ENCODE measurements around the gene FAM228B. TPM values are rescaled to one million over a fixed set of nuclear protein-coding genes. Genes with fewer than 3 reads are reported as not detected.

Gene FAM228B
- total RNA-seq, 1 donor from 2014 or later, result 9.7 TPM

GRCh38 chr2:24102677-24103076 lies 20.6 kb upstream of the FAM228B start:
- H3K4me1 Mint-ChIP-seq (ENCODE audit: low read depth, unreplicated experiment), result no peaks in the 10 kb centered on the region
- no peak overlapping the region for H3K4me3 ChIP-seq (ENCODE audit: insufficient read depth, low read depth, low read length)
- no peak overlapping the region for H3K4me3 Mint-ChIP-seq (ENCODE audit: unreplicated experiment)
- H3K4me1 ChIP-seq (ENCODE audit: insufficient read depth, low read length), result no peaks in the 10 kb centered on the region
- FAIRE-seq, result no peak
- no peaks in the 10 kb centered on the region for H3K9me3 ChIP-seq (ENCODE audit: insufficient read depth, low read depth, low read length)
- H3K27me3 ChIP-seq (ENCODE audit: insufficient read depth, low read length), result no peaks in the 10 kb centered on the region
- H4K20me1 ChIP-seq (ENCODE audit: insufficient read depth, low read length), result no peaks in the 10 kb centered on the region
- no peak overlapping the region for H3K9ac ChIP-seq (ENCODE audit: low read length)
- H3K9me3 Mint-ChIP-seq (ENCODE audit: unreplicated experiment), result peaks cover 28% of the 10 kb centered on the region
- H3K27ac Mint-ChIP-seq (ENCODE audit: unreplicated experiment), result no peak overlapping the region
- DNase-seq (ENCODE audit: low read depth), result no peak
- no peaks in the 10 kb centered on the region for H3K36me3 ChIP-seq (ENCODE audit: insufficient read depth, low read length)
- H2AFZ ChIP-seq (ENCODE audit: low read depth, low read length), result no peak overlapping the region
- H3K27me3 Mint-ChIP-seq (ENCODE audit: low read depth, unreplicated experiment), result no peaks in the 10 kb centered on the region
- no peaks in the 10 kb centered on the region for H3K79me2 ChIP-seq (ENCODE audit: insufficient read depth, low read length)
- no peak for TF ChIP-seq CTCF (IDR thresholded peaks at IDR 0.05; ENCODE audit: insufficient read depth, low read depth, low read length)
- TF ChIP-seq EZH2 (IDR thresholded peaks at IDR 0.05; ENCODE audit: insufficient read depth, low read length), result no peak
- H3K4me2 ChIP-seq (ENCODE audit: low read length), result no peak overlapping the region
- H3K27ac ChIP-seq (ENCODE audit: low read depth, low read length), result no peak overlapping the region
- H3K36me3 Mint-ChIP-seq (ENCODE audit: low read depth, unreplicated experiment), result peaks cover 6% of the 10 kb centered on the region

DNA sequence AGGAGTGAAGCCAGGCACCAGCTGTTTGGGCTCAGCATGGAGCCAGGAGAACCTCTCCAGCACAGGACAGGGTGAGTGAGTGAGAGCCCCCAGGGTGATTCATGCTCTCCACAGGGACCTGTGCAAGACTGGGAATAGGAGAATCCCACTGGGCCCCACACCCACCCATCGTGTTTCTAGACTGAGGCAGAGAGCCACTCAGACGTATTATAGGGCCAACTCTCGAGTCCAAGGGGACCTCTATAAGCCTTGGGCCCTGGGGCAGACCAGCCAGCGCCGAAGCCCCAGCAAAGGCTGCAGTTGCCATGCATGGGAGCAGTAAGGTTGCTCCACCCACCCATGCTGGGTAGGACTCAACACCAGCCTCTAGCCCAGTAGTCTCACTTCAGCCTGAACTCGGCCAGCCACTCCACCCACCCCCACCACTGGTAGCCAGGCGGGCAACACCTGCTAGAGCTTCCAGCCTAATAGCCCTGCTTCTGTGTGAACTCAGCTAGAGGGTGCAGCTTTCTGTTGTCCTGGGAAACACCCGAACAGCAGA lies 19.1 kb upstream of the FAM228B start:
- H3K36me3 ChIP-seq (ENCODE audit: insufficient read depth, low read length), result no peaks in the 10 kb centered on the region
- Mint-ChIP-seq H3K4me3 (ENCODE audit: unreplicated experiment) (no peak overlapping the region), H3K27me3 (ENCODE audit: low read depth, unreplicated experiment) (no peaks in the 10 kb centered on the region), H3K36me3 (ENCODE audit: low read depth, unreplicated experiment) (peaks cover 6% of the 10 kb centered on the region), H3K27ac (ENCODE audit: unreplicated experiment) (no peak overlapping the region), H3K9me3 (ENCODE audit: unreplicated experiment) (peaks cover 17% of the 10 kb centered on the region), H3K4me1 (ENCODE audit: low read depth, unreplicated experiment) (no peaks in the 10 kb centered on the region)
- no peak overlapping the region for H2AFZ ChIP-seq (ENCODE audit: low read depth, low read length)
- FAIRE-seq, result no peak
- H3K27me3 ChIP-seq (ENCODE audit: insufficient read depth, low read length), result no peaks in the 10 kb centered on the region
- H3K4me2 ChIP-seq (ENCODE audit: low read length), result no peak overlapping the region
- no peak for DNase-seq (ENCODE audit: low read depth)
- H3K4me1 ChIP-seq (ENCODE audit: insufficient read depth, low read length), result no peaks in the 10 kb centered on the region
- H3K27ac ChIP-seq (ENCODE audit: low read depth, low read length), result no peak overlapping the region
- TF ChIP-seq EZH2 (IDR thresholded peaks at IDR 0.05; ENCODE audit: insufficient read depth, low read length) (no peak), CTCF (IDR thresholded peaks at IDR 0.05; ENCODE audit: insufficient read depth, low read depth, low read length) (no peak)
- no peaks in the 10 kb centered on the region for H3K9me3 ChIP-seq (ENCODE audit: insufficient read depth, low read depth, low read length)
- H3K4me3 ChIP-seq (ENCODE audit: insufficient read depth, low read depth, low read length), result no peak overlapping the region
- H3K79me2 ChIP-seq (ENCODE audit: insufficient read depth, low read length), result no peaks in the 10 kb centered on the region
- no peaks in the 10 kb centered on the region for H4K20me1 ChIP-seq (ENCODE audit: insufficient read depth, low read length)
- no peak overlapping the region for H3K9ac ChIP-seq (ENCODE audit: low read length)

DNA sequence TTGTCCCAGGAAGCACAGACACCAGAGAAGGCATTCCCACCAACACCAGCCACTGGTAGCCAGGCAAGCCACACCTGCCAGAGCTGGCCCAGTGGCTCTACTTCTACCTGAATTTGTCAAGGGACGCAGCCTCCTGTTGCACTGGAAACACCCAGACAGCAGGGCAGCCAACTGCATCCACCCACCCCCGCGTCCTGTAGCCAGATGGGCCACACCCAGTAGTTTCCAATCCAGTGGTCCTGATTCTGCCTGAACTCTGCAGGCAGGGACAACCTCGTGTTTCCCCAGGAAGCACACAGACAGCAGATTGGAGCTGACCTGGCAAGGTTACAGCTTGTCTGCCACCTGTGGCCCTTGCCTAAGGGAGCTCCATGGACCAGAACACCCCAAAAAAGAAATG lies 18.4 kb upstream of the FAM228B start:
- no peak overlapping the region for H2AFZ ChIP-seq (ENCODE audit: low read depth, low read length)
- Mint-ChIP-seq H3K4me1 (ENCODE audit: low read depth, unreplicated experiment) (no peaks in the 10 kb centered on the region), H3K27me3 (ENCODE audit: low read depth, unreplicated experiment) (no peaks in the 10 kb centered on the region)

More for the DNA sequence above, 18.4 kb upstream of the FAM228B start:
- FAIRE-seq, result no peak
- Histone ChIP-seq H3K4me3 (ENCODE audit: insufficient read depth, low read depth, low read length) (no peak overlapping the region), H3K27me3 (ENCODE audit: insufficient read depth, low read length) (no peaks in the 10 kb centered on the region), H3K27ac (ENCODE audit: low read depth, low read length) (no peak overlapping the region), H3K9me3 (ENCODE audit: insufficient read depth, low read depth, low read length) (no peaks in the 10 kb centered on the region), H4K20me1 (ENCODE audit: insufficient read depth, low read length) (no peaks in the 10 kb centered on the region), H3K4me1 (ENCODE audit: insufficient read depth, low read length) (no peaks in the 10 kb centered on the region), H3K4me2 (ENCODE audit: low read length) (no peak overlapping the region), H3K36me3 (ENCODE audit: insufficient read depth, low read length) (no peaks in the 10 kb centered on the region), H3K79me2 (ENCODE audit: insufficient read depth, low read length) (no peaks in the 10 kb centered on the region), H3K9ac (ENCODE audit: low read length) (no peak overlapping the region)
- Mint-ChIP-seq H3K36me3 (ENCODE audit: low read depth, unreplicated experiment) (peaks cover 4% of the 10 kb centered on the region), H3K9me3 (ENCODE audit: unreplicated experiment) (peaks cover 14% of the 10 kb centered on the region), H3K4me3 (ENCODE audit: unreplicated experiment) (no peak overlapping the region), H3K27ac (ENCODE audit: unreplicated experiment) (no peak overlapping the region)
- no peak for DNase-seq (ENCODE audit: low read depth)
- TF ChIP-seq CTCF (IDR thresholded peaks at IDR 0.05; ENCODE audit: insufficient read depth, low read depth, low read length) (no peak), EZH2 (IDR thresholded peaks at IDR 0.05; ENCODE audit: insufficient read depth, low read length) (no peak)
